ENCODE measurements around the gene ABLIM1.
A peak's percentile ranks its signal among the peaks of the same experiment; 100 is the strongest.

- no peak for TF ChIP-seq EP300 (IDR thresholded peaks at IDR 0.05)
- TF ChIP-seq CTCF (IDR thresholded peaks at IDR 0.05) = peak in 1 of 3 experiments; percentile 8
- no peak for TF ChIP-seq POLR2AphosphoS5 (IDR thresholded peaks at IDR 0.05)
These were observed 230.8 kb downstream of the ABLIM1 start for GRCh38 chr10:114427124-114427852.

All from esophagus muscularis mucosa (tissue), 4 donors.